NCI-H1105 (cell line): ENCODE measurements around the gene CTSE.
"Not testable (repeated sequence)": the region's sequence is repeated elsewhere in the genome, so short reads cannot be mapped to it uniquely, and the experiment has no call there.

Experiments
- DNase-seq: peaks from one replicate; lab custom pipeline; 2025; lab: John Stamatoyannopoulos, UW

The CTSE gene

DNA sequence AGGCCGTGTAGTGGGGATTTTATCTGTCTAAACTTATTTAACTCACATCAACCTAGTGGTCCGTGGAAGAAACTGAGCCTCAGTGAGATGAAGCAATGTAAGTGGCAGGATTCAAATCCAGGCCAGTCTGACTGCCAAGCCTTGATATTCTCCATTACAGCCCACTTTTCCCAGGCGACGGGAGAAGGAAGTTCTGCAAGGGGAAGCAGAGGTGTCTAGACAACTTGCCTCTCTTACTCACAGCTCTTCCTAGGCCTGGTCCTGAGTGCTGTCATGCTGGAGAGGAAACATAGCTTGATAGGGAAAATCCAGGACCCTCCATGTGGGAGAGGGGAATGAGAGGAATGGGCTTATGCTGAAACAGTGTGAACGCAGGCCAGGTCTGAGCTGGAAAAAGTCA, 9.1 kb downstream of the CTSE start:
- no peak for DNase-seq

DNA sequence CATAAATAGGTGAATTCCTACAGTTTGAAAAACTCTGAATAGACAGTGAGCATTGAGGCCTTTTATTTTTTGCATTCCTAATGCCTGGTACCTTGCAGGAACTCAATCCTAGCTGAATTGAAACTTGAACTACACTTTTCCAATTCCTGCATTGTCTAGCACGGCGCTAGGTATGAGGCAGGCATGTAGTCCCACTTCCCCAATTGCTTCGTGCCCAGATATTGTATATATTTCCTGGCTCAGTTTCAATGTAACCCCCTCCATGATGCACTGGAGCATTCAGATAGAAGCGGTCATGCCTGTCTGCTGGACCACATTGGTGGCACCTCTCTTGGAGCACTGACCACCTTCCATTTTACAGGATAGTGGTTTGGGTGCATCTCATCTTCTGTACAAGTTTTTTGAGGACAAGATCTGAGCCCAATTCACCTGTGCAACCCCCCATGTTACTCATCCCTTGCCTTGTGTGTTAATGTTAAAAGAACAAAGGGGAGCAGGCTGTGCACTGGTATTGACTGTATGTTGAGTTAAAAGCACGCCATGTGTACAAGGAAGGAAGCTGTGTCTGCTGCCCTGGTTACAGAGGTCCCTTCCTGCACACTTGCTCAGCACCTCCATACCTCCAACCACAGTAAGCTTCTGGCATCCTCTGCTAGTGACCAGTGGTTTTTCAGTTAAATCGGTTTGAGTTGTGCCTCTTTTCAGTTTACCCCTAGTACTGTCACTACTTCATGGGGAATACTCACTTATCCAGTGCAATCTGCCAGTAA, 10.5 kb downstream of the CTSE start:
- no peak for DNase-seq

DNA sequence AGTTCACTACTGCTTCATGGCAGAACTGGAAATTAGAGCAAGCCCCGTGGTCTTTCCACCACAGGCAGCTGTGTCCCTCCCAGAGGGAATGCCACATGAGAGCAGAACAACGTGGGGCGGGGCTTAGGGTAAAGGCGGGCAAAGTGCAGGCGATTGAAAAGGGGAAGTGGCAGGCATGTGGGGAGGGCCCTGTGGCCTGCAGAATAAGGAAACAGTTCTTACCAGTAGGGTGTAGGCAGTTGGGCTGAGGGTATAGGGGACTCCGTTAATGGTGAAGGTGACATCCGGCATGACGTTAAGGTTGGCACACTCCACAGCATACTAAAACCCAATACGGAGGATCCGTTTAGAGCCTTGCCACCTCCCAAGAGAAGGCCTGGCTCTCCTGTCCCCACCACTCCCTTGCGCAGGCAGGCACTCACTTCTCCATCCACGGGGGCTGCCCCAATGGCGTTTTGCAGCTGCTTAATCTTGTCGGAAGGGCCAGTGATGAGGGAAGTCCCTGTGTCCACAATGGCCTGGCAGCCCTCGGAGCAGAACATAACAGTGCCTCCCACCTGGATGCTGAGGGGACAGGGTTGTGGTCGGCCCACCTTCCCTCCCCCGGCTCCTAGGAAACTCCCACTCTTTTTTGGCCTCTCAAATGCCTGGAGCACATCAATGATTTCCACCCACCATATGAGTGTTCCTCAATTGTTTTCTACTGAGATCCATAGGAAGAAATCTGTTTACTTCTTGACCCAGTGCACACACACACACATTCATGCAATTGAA, 11.4 kb downstream of the CTSE start:
- DNase-seq: no peak

DNA sequence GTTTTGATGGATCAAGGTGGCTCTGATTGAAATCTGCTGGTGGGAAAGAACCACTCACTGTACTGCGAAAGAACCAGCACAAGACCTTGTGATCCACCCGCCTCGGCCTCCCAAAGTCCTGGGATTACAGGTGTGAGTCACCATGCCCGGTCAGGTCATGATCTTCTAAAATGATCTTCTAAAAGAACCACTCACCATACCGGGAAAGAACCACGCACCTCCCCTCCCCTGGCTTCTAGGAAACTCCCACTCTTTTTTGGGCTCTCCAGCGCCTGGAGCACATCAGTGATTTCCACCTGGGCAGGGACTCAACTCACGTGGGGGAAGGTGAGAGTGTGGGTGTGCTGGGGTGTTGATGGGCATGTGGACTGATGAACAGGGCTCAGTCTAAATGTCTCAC, 12.6 kb downstream of the CTSE start:
- DNase-seq: no peak

DNA sequence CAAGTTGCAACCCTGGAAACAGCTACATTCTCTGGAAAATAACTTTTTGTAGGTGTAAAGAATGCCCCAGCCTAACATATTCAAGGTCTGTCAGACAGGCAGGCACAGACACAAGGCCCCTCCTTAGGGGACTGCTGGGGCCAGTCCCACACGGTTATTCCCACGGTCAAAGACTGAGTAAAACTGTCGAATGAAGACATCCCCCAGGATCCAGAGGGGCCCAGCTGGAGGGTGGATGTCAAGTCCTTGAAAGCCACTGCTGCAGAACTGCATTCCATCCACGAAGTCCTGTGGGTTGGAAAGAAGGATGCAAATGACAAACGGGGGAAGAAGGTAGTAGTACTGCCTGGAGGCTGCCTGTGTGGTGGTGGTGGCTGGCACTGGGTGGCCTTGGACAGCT, 13.6 kb downstream of the CTSE start:
- DNase-seq: no peak

DNA sequence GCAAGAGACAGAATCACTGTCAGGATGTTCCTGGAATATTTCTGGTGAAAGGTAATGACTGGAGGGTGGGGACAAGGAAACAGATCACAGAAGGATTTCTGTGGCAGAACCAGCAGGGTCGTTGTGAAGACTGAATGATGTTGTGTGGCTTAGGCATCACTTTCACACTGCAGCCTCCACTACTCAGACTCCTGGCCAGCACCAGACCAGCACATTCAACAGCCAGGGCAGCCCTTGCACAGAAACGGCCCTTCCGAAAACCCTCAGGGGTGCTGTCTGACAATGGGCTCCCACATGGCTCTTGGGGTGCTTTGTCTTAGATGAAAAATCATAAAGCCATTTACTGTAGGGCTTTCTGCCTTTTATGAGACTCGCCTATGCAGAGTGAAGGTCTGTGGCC, 16.7 kb downstream of the CTSE start:
- DNase-seq: no peak

DNA sequence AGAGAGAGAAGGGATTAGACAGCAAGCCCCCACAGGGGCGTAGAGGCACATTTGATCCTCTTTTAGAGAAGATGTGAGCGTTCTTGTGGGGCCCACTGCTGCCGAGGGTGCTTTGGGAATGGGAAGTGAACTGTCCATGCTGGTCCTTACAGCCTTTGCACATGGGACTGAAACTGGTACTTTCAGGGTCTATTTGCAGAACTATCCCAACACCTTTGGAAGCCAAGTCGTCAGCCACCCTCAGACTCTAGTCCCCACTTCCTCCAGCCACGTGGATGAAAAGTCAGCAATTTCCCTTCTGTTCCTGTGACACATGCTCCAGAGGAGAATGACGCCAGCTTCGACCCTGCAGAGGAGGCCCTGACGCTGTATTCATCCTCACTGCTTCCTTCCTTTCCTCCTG, 17.9 kb downstream of the CTSE start:
- DNase-seq: no peak

DNA sequence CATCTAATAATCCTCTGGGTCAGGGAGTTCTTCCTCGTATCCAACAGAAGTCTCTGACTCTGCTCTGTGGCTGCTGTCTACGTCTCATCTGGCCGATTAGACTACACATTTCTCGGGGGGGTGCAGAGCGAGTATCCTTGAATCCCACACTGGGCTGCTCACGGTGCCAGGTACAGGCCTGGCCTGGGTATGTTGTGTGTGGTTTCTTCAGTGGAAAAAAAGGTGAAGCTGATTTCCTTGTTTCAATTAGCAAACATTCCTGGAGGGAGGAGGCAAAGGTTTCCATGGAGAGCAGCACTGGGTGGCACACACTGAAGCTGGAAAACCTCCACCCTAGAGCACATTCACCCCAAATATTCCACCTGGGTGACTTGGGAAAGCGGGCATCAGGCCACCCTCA, 18.5 kb downstream of the CTSE start:
- no peak for DNase-seq

DNA sequence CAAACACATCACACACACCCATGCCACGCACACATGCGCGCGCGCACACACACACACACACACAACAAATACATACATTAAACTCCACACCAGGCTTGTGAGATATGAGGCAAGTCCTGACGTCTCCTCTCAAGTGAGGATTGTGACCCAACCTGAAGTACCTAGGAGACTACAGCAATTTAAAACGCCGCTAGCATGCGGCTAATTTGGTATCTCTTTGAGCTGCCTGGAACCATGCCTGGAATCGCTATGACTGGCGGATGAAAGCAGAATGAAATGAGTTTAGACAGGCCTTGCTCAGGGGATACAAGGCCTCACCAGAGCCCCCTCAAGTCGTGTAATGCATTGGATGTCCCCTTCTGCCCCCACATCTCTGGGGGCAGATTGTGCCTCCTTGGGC, 18.9 kb downstream of the CTSE start:
- DNase-seq: no peak

DNA sequence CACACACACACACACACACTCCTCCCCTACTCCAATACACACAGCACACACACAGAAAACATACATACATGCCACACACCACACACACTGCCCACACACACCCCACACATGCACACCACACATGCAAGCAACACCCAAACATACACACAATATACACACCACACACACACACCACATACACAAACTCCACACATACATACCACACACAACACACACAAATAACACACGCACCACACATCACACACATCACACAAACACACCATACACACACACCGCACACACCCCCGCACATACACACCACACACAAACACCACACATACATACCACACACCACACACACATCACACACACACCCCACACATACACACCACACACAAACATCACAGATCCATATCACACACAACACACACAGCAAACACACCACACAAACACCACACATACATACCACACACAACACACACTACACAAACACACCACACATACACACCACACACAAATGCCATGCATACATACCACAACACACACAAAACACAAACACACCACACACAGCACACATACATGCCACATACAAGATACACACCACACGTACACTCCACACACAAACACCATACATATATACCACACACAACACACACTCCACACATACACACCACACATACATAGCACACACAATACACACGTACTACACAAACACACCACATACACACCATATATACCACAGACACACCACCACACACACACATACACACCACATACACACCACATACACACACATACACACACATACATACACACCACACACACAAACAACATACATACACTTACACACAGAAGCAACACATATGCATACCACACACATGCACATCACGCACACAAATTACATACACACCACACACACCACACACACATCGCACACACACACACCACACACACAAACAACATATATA, 19.6 kb downstream of the CTSE start:
- no peak for DNase-seq

DNA sequence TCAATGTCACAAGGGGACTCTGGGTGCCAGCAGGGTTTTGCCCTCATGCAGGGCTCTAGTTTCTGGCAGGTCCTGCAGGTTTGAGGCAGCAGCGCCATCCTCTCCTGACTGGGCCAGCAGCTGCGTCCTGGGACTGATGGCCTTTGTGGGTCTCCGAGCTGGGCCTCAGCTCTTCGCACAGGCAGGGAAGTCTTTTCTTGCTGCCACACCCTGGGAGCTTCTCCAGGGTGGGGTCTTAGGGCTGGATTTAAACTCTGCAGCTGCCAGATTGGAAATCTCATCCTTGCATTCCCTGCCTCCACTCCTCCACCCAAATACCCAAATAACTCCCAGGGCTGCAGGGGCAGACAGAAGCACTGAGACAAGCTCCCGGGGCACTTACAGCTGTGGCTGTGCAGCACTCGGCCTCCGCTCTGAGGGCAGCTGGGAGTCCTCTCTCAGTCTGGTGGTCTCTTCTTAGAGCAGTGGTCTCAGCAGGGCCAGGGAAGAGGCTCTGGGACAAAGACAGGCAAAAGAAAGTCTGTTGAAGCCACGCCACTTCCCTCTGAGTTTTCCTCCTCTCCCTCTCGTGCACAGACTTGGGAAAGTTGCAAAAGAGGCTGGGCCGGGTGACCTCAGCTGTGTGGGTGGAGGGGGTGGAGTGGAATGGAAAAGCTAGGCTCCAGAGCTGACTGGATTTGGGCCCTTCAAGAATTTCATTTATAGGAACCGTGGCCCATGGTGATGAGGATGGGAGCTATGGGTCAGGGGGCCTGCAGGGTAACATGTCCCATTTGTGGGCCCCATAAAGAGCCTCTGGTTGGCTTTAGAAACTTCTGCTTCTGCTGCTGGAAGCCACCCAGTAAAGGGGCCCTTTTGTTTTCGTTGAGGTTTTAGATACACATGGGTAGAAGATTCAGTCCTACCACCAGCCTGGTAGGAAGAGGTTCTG, 20.6 kb downstream of the CTSE start, which contains the start of gene RAB7B:
TSS of gene RAB7B (minus strand) at position 525 of the 931 bp plus-strand sequence. CDS start 9,260 bp downstream, outside the sequence.
- DNase-seq: no peak

DNA sequence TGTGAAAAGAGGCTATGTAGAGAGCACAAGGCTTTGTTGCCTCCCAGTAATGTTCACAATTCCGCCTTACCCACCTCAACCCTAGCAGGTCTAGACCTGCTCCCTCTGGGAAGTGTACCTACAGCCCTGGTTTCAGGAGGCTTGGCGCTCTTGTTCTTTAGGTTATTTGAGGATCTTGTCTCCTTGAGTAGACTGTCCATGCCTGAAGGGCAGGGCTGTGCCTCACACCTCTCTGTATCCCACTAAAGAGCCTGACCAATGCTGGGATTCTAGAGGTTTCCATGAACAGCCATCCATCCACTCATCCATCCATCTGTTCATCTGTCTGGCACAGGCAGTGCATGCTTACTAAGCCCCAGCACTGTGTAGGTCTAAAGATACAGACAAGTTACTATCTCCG, 21.5 kb downstream of the CTSE start:
- DNase-seq: no peak

DNA sequence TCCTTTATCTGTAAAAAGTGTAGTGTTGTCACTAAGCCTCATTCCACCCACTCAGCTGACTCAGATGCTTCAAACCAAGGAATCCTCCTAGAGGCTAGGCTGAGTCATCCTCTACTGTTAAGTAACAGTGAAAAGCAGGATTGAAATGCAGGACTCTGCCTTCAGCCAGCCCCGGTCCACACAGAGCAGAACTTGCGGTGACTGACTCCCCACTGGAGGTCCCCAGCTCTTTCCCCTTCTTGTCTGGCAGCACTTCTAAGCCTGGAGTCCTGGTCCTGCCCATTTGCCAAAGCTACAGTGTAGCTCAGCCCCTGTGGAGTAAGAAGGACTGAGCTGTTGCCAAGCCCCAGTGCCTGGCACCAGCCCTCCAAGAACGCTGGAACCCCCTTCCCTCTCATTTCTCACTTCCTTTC, 22.2 kb downstream of the CTSE start:
- DNase-seq: no peak

DNA sequence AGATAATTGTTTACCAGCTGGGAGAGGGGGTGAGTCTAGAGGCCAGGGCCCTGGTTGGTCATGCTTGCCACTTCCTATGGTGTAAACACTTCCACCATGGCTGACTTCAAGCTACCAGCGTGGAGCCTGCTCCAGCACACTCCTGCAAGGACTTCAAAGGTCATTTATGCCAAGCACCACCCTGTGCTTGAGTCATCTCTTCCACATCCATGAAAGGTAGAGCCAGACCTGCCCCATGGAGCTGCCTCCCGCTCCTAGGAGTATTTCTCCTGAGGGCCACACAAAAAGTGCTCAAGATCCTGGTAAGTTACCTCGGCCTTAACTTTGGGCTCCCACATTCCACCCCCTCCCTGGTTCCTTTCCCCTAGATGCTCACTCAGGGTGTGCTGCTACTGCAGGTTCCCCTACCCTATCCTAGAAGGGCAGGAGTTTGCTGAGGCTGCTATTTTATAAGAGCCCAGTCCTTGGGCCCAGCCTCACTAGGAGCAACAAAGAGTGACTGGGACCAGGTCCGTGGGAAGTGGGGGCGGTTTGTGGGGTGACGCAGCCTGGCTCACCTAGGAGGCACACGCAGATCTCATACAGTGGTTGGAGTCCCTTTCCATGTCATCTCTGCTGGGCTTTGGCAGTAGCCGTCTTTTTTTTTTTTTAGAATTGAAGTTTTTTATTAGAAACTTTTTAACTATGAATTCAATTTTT, 22.9 kb downstream of the CTSE start:
- DNase-seq: no peak

DNA sequence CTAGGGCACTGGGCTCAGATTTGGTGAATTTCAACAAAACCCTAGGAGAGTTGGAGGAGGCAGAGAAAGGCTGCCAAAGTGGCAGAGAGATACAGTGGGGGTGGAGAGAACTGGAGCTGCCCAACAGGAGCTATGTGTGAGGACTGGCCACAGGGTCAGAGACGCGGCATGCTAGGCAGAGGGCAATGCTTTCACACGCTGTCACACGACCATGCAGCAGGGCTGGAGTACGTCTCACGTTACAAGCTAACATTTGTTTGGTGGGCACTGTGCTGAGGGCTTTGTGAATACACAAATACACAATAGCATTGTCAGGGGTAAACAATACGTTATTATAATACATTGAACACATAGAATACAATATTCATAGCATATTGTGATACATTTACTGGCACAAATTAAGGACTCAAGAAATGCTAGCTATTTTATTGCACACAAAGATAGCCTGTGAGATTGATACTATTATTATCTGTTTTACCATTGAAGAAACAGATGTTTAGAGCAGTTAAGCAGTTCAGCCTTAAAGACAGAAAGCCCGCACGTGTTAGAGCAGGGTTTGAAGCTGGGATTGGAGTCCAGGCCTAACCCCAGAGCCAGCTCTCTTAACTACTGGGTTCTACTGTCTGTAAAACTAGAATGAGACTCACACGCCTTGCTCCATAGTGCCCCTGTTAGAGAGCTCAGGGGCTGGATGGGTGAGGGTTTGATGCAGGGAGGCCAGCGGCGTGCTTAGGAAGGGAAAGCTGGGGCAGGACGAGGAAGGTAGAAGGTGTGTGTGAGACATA, 25.0 kb downstream of the CTSE start:
- no peak for DNase-seq

DNA sequence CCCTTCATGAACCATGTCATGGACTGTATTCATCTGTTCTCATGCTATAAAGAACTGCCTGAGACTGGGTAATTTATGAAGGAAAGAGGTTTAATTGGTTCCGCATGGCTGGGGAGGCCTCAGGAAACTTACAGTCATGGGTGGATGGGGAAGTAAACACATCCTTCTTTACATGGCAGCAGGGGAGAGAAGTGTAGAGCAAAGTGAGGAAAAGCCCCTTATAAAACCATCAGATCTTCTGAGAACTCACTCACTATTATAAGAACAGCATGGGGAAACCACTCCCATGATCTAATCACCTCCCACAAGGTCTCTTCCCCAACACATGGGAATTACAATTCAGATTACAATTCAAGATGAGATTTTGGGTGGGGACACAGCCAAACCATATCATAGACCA, 27.1 kb downstream of the CTSE start:
- not testable (repeated sequence) for DNase-seq

DNA sequence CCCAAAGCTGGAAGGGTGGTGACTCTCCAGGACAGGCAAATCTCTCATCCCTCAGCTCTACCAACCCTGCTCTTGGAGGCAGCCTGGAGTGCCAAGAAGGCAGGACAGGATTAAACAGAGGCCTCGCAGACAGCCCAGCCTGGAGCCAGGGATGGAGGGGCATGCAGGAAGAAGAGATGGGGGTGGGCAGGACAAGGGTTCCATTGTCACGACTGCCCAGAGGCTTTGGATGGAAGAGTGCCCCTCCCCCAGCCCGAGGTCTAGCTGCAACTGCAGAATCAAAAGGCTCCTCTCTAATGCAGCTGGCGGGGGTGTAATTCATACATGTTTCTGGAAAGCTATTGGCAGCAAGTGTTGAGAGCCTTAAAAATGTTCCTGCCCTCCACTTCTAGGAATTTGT, 29.3 kb downstream of the CTSE start:
- no peak for DNase-seq

DNA sequence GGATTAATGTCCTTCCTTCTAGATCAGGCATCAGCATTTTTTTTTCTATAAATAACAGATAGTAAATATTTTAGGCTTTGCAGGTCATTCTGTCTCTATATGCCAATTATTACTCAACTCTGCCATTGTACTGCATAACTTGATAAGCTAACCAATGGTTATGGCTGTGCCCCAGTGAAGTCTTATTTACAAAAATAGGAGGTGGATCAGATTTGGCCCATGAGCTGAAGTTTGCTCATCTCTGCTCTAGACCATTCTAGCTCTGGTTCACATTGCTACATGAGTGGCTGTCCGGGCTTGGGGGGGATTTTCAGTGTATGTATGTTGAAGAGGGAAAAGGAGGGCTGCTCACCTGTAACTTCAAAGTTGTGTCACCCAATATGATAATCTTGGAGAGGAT, 30.6 kb downstream of the CTSE start:
- no peak for DNase-seq

DNA sequence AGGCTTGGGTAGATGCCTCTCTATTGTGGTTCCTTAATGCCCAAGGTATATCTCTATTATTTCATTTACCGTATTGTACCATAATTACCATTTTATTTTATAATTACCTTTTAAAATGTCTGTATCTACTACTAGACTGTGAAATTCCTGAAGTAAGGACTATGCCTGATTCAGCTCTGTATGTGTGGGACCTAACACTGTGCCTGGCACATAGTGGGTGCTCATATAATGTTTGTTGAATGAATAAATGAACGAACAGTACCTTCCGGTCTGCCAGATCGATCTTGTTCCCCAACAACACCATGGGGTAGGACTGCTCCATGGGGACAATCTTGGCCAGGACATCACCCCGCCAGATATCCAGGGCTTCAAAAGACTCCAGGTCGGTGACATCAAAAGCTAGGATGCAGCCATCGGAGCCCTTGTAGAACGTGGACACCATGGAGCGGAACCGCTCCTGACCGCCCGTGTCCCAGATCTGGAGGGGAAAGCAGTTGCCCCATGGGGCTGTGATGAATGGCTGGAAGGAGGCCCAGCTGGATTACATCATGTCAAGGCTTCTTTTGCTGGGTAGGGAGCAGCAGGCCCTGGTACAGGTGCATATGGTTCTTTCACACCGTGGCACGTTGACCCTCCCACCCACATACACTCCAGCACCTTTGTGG, 31.3 kb downstream of the CTSE start:
- no peak for DNase-seq
